B cell (primary cell): ENCODE results near the gene CFAP210. TPM values are rescaled to one million over a fixed set of nuclear protein-coding genes. Genes with fewer than 3 reads are reported as not detected.

Source experiments
- ATAC-seq: fragments of 200-7000 bp; cut with Tn5 transposase; one replicate; pipeline ENCODE4 v1.10.0; 2021; ENCODE audit warnings: low read depth, mild to moderate bottlenecking, moderate number of reproducible peaks, moderate library complexity
- CTCF ChIA-PET: fragments of 350-600 bp; sonication (Branson Sonifier 250); formaldehyde crosslinking; loops from one replicate; lab custom pipeline; 2021; ENCODE audit warnings: antibody characterized with exemption, inconsistent platforms; lab: Charles Lee
- POLR2A ChIA-PET: fragments of 350-600 bp; sonication (Branson Sonifier 250); formaldehyde crosslinking; loops from one replicate; lab custom pipeline; 2021; ENCODE audit warnings: antibody characterized with exemption; lab: Charles Lee
- DNase-seq: peaks from one replicate; pipeline ENCODE4 v3.0.0; 2013
- H2AFZ ChIP-seq: 2 replicates; pipeline ENCODE4 v1.6.1; 2012; ENCODE audit warnings: mild to moderate bottlenecking, low read depth, low read length; ENCODE audit not compliant: insufficient read depth, poor library complexity, severe bottlenecking
- H3K27ac ChIP-seq, 2 donors: 1 replicate in 1 of 2; 2 replicates in 1 of 2; pipeline ENCODE4 v1.5.1; 2012 to 2013; ENCODE audit warnings: low read length in 2 of 2, mild to moderate bottlenecking in 2 of 2, moderate library complexity in 1 of 2
- H3K27me3 ChIP-seq, 4 experiments: fragments of 200-600 bp in 1 of 4; sonication (generic) in 1 of 4; replicated peaks in 1 of 4; 1 replicate in 2 of 4; 2 replicates in 2 of 4; pipeline versions ENCODE4 v1.6.1 to v1.7.0; 2013 to 2016; ENCODE audit warnings: low read length in 3 of 4, mild to moderate bottlenecking in 2 of 4, mixed read lengths in 1 of 4, moderate library complexity in 1 of 4; ENCODE audit not compliant: insufficient read depth in 4 of 4, control insufficient read depth in 3 of 4; ENCODE audit errors: control extremely low read depth in 1 of 4
- H3K36me3 ChIP-seq, 2 experiments: replicated peaks in 1 of 2; 1 replicate in 1 of 2; 2 replicates in 1 of 2; pipeline versions ENCODE4 v1.6.1 to v1.7.1; 2013; ENCODE audit warnings: low read length in 1 of 2; ENCODE audit not compliant: insufficient read depth in 2 of 2, control insufficient read depth in 1 of 2; ENCODE audit errors: control extremely low read depth in 1 of 2, extremely low read depth in 1 of 2
- H3K4me1 ChIP-seq, 2 donors: fragments of 200-600 bp in 1 of 2; sonication (generic) in 1 of 2; 1 replicate in 1 of 2; 2 replicates in 1 of 2; pipeline versions ENCODE4 v1.5.1 to v1.6.1; 2013 to 2017; ENCODE audit warnings: low read length in 2 of 2; ENCODE audit not compliant: control insufficient read depth in 2 of 2, insufficient read depth in 2 of 2
- H3K4me2 ChIP-seq: replicated peaks from 2 replicates; pipeline ENCODE3; 2012; ENCODE audit warnings: mild to moderate bottlenecking, low read depth, low read length; ENCODE audit not compliant: poor library complexity, severe bottlenecking
- H3K4me3 ChIP-seq, 5 experiments: fragments of 200-600 bp in 1 of 5; sonication (generic) in 1 of 5; 1 replicate in 3 of 5; 2 replicates in 2 of 5; pipeline versions ENCODE4 v1.5.1 to v1.7.0; 2011 to 2016; ENCODE audit warnings: low read length in 4 of 5, mild to moderate bottlenecking in 4 of 5, low read depth in 2 of 5, control low read depth in 1 of 5, moderate library complexity in 1 of 5; ENCODE audit not compliant: insufficient read depth in 1 of 5; ENCODE audit errors: control extremely low read depth in 1 of 5, extremely low read depth in 1 of 5
- H3K79me2 ChIP-seq: fragments of 200-600 bp; sonication (generic); one replicate; pipeline ENCODE4 v1.6.0; 2016; ENCODE audit warnings: low read length; ENCODE audit not compliant: control insufficient read depth, insufficient read depth
- H3K9ac ChIP-seq: fragments of 200-600 bp; sonication (generic); 2 replicates; pipeline ENCODE4 v1.6.1; 2017; ENCODE audit warnings: mild to moderate bottlenecking, low read length, moderate library complexity
- H3K9me3 ChIP-seq, 3 donors: one replicate each; pipeline versions ENCODE4 v1.6.1 to v1.7.1; 2013; ENCODE audit warnings: low read length in 2 of 3; ENCODE audit not compliant: control insufficient read depth in 2 of 3, insufficient read depth in 1 of 3; ENCODE audit errors: control extremely low read depth in 1 of 3
- H4K20me1 ChIP-seq: 2 replicates; pipeline ENCODE4 v1.6.0; 2012; ENCODE audit warnings: mild to moderate bottlenecking, low read length; ENCODE audit not compliant: insufficient read depth, control insufficient read depth, poor library complexity, severe bottlenecking
- H3K27ac Mint-ChIP-seq: one replicate; pipeline ENCODE4 v1.8.0; 2021; ENCODE audit warnings: mixed read lengths
- H3K27me3 Mint-ChIP-seq: one replicate; pipeline ENCODE4 v1.8.0; 2021; ENCODE audit warnings: mixed read lengths
- H3K4me1 Mint-ChIP-seq: one replicate; pipeline ENCODE4 v1.8.0; 2021; ENCODE audit warnings: mixed read lengths
- H3K4me3 Mint-ChIP-seq: one replicate; pipeline ENCODE4 v1.8.0; 2021; ENCODE audit warnings: mixed read lengths
- H3K9me3 Mint-ChIP-seq: one replicate; pipeline ENCODE4 v1.8.0; 2022; ENCODE audit warnings: mixed read lengths; ENCODE audit not compliant: insufficient read depth
- EZH2 ChIP-seq: IDR thresholded peaks from 2 replicates; pipeline ENCODE4 v1.6.1; 2012; ENCODE audit warnings: borderline replicate concordance, low read depth, mild to moderate bottlenecking, moderate library complexity, low read length; ENCODE audit not compliant: insufficient read depth, poor library complexity, severe bottlenecking
- WGBS: methylation state at CpG from one replicate; pipeline ENCODE4 v1.1.5; 2013; ENCODE audit warnings: missing lambda C conversion rate; ENCODE audit not compliant: insufficient coverage; 5-methylcytosine and 5-hydroxymethylcytosine counted together
- intact Hi-C: fragments of 100-400 bp; cut with micrococcal nuclease; formaldehyde crosslinking; loops from one replicate; pipeline ENCODE4 v1.10.0; 2022
- polyA plus RNA-seq: library from polyadenylated mRNA; depleted of rRNA; stranded (reverse); fragments of >200 nt; gene quantifications from 2 replicates; pipeline ENCODE4 v1.2.3, GENCODE V29; 2012
- total RNA-seq, 2 donors: library from RNA; stranded (reverse); fragments of 120-200 nt in 1 of 2; gene quantifications; 1 replicate in 1 of 2; 2 replicates in 1 of 2; pipeline versions ENCODE4 v1.2.3 to v1.2.4, GENCODE V29; 2013 to 2022
- TF ChIP-seq, protein P1 (sequence below): fragments of 200-600 bp; IDR thresholded peaks from one replicate; pipeline ENCODE4 v1.8.0; 2022; ENCODE audit warnings: antibody characterized with exemption, mild to moderate bottlenecking

Gene CFAP210
- total and polyA plus RNA-seq, 2 donors (not counting 1 experiment from before 2014, with no cell fraction given) = not detected

DNA sequence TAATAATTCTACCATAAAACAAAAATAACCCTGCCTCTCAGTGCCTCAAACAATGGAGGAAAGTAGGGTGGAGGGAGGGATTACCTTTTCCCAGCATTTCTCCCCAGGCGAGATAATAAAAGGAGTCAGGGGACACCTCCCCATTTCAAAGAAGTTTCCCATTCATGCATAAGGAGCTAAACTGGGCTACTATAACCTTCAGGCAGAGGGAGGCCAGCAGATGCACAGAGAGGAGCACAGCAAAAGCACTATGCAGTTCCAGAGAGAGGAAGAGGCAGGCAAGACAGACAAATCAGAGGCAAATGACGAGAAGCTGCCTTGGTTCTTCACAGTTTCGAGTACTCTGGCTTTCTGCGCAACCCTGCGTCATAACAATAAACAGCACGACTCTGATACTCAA is 17.4 kb downstream of the CFAP210 start:
- Mint-ChIP-seq H3K4me1 (no peaks in the 10 kb centered on the region), H3K4me3 (no peak overlapping the region), H3K27me3 (peaks cover 30% of the 10 kb centered on the region), H3K9me3 (no peaks in the 10 kb centered on the region), H3K27ac (no peak overlapping the region)
- H3K79me2 ChIP-seq = no peaks in the 10 kb centered on the region
- ChIA-PET POLR2A (no interaction called here), CTCF (interaction anchor here (1.2 kb wide), 1 partner anchor 17 kb away, joined by 3 read pairs; no protein-coding TSS in a partner anchor)
- no peaks in the 10 kb centered on the region for H3K36me3 ChIP-seq
- no peak overlapping the region for H3K27ac ChIP-seq
- DNase-seq = no peak
- no peak overlapping the region for H2AFZ ChIP-seq
- H3K27me3 ChIP-seq = peaks cover 0 to 5% (median 0%) of the 10 kb centered on the region in 4 experiments
- no peaks in the 10 kb centered on the region for H3K4me1 ChIP-seq
- no peak overlapping the region for H3K4me2 ChIP-seq
- H3K9ac ChIP-seq = no peak overlapping the region
- intact Hi-C loops = loop anchor here (1.0 kb wide), 1 partner anchor 149 kb away; no protein-coding TSS in a partner anchor
- TF ChIP-seq, protein P1, sequence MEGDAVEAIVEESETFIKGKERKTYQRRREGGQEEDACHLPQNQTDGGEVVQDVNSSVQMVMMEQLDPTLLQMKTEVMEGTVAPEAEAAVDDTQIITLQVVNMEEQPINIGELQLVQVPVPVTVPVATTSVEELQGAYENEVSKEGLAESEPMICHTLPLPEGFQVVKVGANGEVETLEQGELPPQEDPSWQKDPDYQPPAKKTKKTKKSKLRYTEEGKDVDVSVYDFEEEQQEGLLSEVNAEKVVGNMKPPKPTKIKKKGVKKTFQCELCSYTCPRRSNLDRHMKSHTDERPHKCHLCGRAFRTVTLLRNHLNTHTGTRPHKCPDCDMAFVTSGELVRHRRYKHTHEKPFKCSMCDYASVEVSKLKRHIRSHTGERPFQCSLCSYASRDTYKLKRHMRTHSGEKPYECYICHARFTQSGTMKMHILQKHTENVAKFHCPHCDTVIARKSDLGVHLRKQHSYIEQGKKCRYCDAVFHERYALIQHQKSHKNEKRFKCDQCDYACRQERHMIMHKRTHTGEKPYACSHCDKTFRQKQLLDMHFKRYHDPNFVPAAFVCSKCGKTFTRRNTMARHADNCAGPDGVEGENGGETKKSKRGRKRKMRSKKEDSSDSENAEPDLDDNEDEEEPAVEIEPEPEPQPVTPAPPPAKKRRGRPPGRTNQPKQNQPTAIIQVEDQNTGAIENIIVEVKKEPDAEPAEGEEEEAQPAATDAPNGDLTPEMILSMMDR = no peak
- TF ChIP-seq EZH2 = no peak
- no peaks in the 10 kb centered on the region for H4K20me1 ChIP-seq
- ATAC-seq = no peak
- H3K4me3 ChIP-seq = no peak overlapping the region
- WGBS = 96% methylated on average over 4 of the region's 6 CpGs
- H3K9me3 ChIP-seq = peaks cover 0 to 4% (median 0%) of the 10 kb centered on the region in 3 donors

DNA sequence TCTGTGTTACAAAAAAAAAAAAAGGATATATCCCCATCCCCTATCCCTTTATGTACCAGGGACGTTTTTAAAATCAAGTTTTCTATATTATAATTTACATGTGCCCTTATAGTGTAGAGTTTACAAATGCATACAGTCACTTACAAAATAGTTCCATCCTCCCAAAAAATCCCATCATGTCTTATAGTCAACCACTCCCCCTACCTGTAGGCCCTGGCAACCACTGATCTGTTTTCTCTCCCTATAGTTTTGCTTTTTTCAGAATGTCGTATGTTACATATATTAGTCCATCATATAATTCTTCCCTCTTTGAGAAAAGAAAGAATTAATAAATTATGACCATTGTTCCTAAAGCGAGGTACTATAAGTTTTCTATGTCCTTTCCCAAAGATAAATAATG is 17.8 kb downstream of the CFAP210 start:
- Histone ChIP-seq H3K4me2 (no peak overlapping the region), H2AFZ (no peak overlapping the region), H3K27ac (no peak overlapping the region), H3K9ac (no peak overlapping the region), H4K20me1 (no peaks in the 10 kb centered on the region), H3K79me2 (no peaks in the 10 kb centered on the region), H3K27me3 (peaks cover 0 to 5% (median 0%) of the 10 kb centered on the region in 4 experiments), H3K4me3 (no peak overlapping the region), H3K9me3 (peaks cover 0 to 4% (median 0%) of the 10 kb centered on the region in 3 donors), H3K36me3 (no peaks in the 10 kb centered on the region), H3K4me1 (no peaks in the 10 kb centered on the region)
- TF ChIP-seq, protein P1 = peak; percentile 28
- no peak for TF ChIP-seq EZH2
- WGBS = no CpG with 5 or more reads among the region's 3 CpGs
- H3K9me3 Mint-ChIP-seq = no peaks in the 10 kb centered on the region
- H3K27ac Mint-ChIP-seq = no peak overlapping the region
- H3K4me3 Mint-ChIP-seq = no peak overlapping the region
- intact Hi-C loops = loop anchor here (1.0 kb wide), 1 partner anchor 148 kb away; no protein-coding TSS in a partner anchor
- no peak for ATAC-seq
- H3K4me1 Mint-ChIP-seq = no peaks in the 10 kb centered on the region
- peaks cover 33% of the 10 kb centered on the region for H3K27me3 Mint-ChIP-seq
- ChIA-PET CTCF (no interaction called here), POLR2A (no interaction called here)
- DNase-seq = no peak
